H1 (cell line): ENCODE measurements around the gene SH2D2A. TPM values are rescaled to one million over a fixed set of nuclear protein-coding genes. Genes with fewer than 3 reads are reported as not detected.

Experiments
- CTCF ChIA-PET: fragments of 300-600 bp; sonication (Branson Sonifier 250); formaldehyde crosslinking; loops from one replicate; lab custom pipeline; 2021; ENCODE audit not compliant: partially characterized antibody; lab: Charles Lee
- POLR2A ChIA-PET: fragments of 300-600 bp; sonication (Branson Sonifier 250); formaldehyde crosslinking; loops from one replicate; lab custom pipeline; 2021; ENCODE audit warnings: inconsistent platforms; ENCODE audit not compliant: partially characterized antibody; lab: Charles Lee
- DNase-seq, 2 experiments: peaks; one replicate each; pipeline versions ENCODE4 v3.0.0 to v3.0.0-alpha.2; 2010 to 2022; ENCODE audit warnings: low spot score in 2 of 2, low read depth in 1 of 2, mixed read lengths in 1 of 2
- FAIRE-seq: peaks from 2 replicates; lab custom pipeline; 2011; peaks lifted over from hg19 to GRCh38; lab: Jason Lieb, UNC
- H2AFZ ChIP-seq: 2 replicates; pipeline ENCODE4 v1.8.1; 2012; ENCODE audit warnings: low read length, inconsistent platforms
- H2AK5ac ChIP-seq: 2 replicates; pipeline ENCODE4 v1.6.1; 2013; ENCODE audit warnings: low read depth, low read length
- H2BK120ac ChIP-seq: replicated peaks from 2 replicates; pipeline ENCODE3; 2013; ENCODE audit warnings: low read depth, low read length, inconsistent platforms
- H2BK12ac ChIP-seq: 2 replicates; pipeline ENCODE4 v1.6.1; 2013; ENCODE audit warnings: low read depth, low read length
- H2BK15ac ChIP-seq: 2 replicates; pipeline ENCODE4 v1.6.1; 2013; ENCODE audit warnings: low read length
- H2BK20ac ChIP-seq: 2 replicates; pipeline ENCODE4 v1.6.1; 2013; ENCODE audit warnings: low read length
- H2BK5ac ChIP-seq: 2 replicates; pipeline ENCODE4 v1.6.1; 2013; ENCODE audit warnings: low read depth, low read length
- H3K14ac ChIP-seq: 2 replicates; pipeline ENCODE4 v1.6.1; 2013; ENCODE audit warnings: inconsistent platforms; ENCODE audit not compliant: insufficient read length
- H3K18ac ChIP-seq: 2 replicates; pipeline ENCODE4 v1.6.1; 2013; ENCODE audit warnings: low read length; ENCODE audit errors: extremely low read depth
- H3K23ac ChIP-seq: 2 replicates; pipeline ENCODE4 v1.6.1; 2013; ENCODE audit warnings: inconsistent platforms; ENCODE audit not compliant: insufficient read length
- H3K23me2 ChIP-seq: 2 replicates; pipeline ENCODE4 v1.6.1; 2013; ENCODE audit warnings: low read depth, low read length
- H3K27ac ChIP-seq: 2 replicates; pipeline ENCODE4 v1.6.1; 2011; ENCODE audit warnings: low read depth, low read length, inconsistent platforms
- H3K27me3 ChIP-seq, 4 experiments: replicated peaks in 1 of 4; 1 replicate in 1 of 4; 2 replicates in 3 of 4; pipeline versions ENCODE4 v1.6.1 to v1.8.1; 2011 to 2013; ENCODE audit warnings: low read length in 3 of 4, mild to moderate bottlenecking in 3 of 4, inconsistent platforms in 2 of 4, mixed read lengths in 2 of 4, moderate library complexity in 1 of 4; ENCODE audit not compliant: control insufficient read depth in 3 of 4, insufficient read depth in 3 of 4; ENCODE audit errors: extremely low read depth in 1 of 4
- H3K36me3 ChIP-seq, 4 experiments: 2 replicates each; pipeline versions ENCODE4 v1.6.1 to v1.8.1; 2011 to 2013; ENCODE audit warnings: mild to moderate bottlenecking in 4 of 4, low read length in 3 of 4, moderate library complexity in 2 of 4, control low read depth in 1 of 4, inconsistent platforms in 1 of 4; ENCODE audit not compliant: insufficient read depth in 4 of 4, control insufficient read depth in 2 of 4
- H3K4ac ChIP-seq: replicated peaks from 2 replicates; pipeline ENCODE3; 2013; ENCODE audit warnings: low read length, low read depth, mixed read lengths, inconsistent platforms; ENCODE audit not compliant: insufficient read length
- H3K4me1 ChIP-seq, 4 experiments: replicated peaks in 1 of 4; 1 replicate in 1 of 4; 2 replicates in 3 of 4; pipeline versions ENCODE4 v1.6.1 to v1.8.1; 2011 to 2013; ENCODE audit warnings: low read length in 3 of 4, inconsistent platforms in 2 of 4, mixed read lengths in 1 of 4; ENCODE audit not compliant: insufficient read depth in 4 of 4, control insufficient read depth in 3 of 4
- H3K4me2 ChIP-seq, 2 experiments: 2 replicates each; pipeline versions ENCODE4 v1.6.1 to v1.8.1; 2011 to 2013; ENCODE audit warnings: low read depth in 2 of 2, low read length in 2 of 2, control low read depth in 1 of 2, inconsistent platforms in 1 of 2, mild to moderate bottlenecking in 1 of 2; ENCODE audit not compliant: insufficient read depth in 1 of 2
- H3K4me3 ChIP-seq, 4 experiments: fragments of 200-600, 300-600 bp in 1 of 4; sonication (generic), shearing (Covaris generic), sonication (Bioruptor Twin) in 1 of 4; 2 replicates each; pipeline versions ENCODE4 v1.5.1 to v1.8.1; 2011 to 2016; ENCODE audit warnings: low read length in 4 of 4, low read depth in 3 of 4, control low read depth in 2 of 4, inconsistent platforms in 2 of 4, mild to moderate bottlenecking in 2 of 4, mixed read lengths in 1 of 4, moderate library complexity in 1 of 4; ENCODE audit not compliant: insufficient read depth in 2 of 4; ENCODE audit errors: extremely low read depth in 1 of 4
- H3K56ac ChIP-seq: replicated peaks from 2 replicates; pipeline ENCODE3; 2013; ENCODE audit warnings: low read depth, mild to moderate bottlenecking, mixed read lengths, low read length, inconsistent platforms; ENCODE audit not compliant: insufficient read length
- H3K79me1 ChIP-seq: 2 replicates; pipeline ENCODE4 v1.6.1; 2013; ENCODE audit warnings: low read depth, low read length, control low read depth
- H3K79me2 ChIP-seq, 2 experiments: 2 replicates each; pipeline versions ENCODE4 v1.6.1 to v1.8.1; 2012 to 2013; ENCODE audit warnings: low read length in 2 of 2, mild to moderate bottlenecking in 2 of 2, inconsistent platforms in 1 of 2; ENCODE audit not compliant: insufficient read depth in 2 of 2, control insufficient read depth in 1 of 2
- H3K9ac ChIP-seq, 4 experiments: replicated peaks in 1 of 4; 1 replicate in 1 of 4; 2 replicates in 3 of 4; pipeline versions ENCODE4 v1.6.1 to v1.8.1; 2011 to 2013; ENCODE audit warnings: low read depth in 3 of 4, low read length in 3 of 4, control low read depth in 2 of 4, mild to moderate bottlenecking in 2 of 4, moderate library complexity in 2 of 4, inconsistent platforms in 1 of 4; ENCODE audit errors: extremely low read depth in 1 of 4
- H3K9me3 ChIP-seq, 2 experiments: 2 replicates each; pipeline versions ENCODE4 v1.6.1 to v1.8.1; 2012 to 2013; ENCODE audit warnings: mild to moderate bottlenecking in 2 of 2, moderate library complexity in 2 of 2, control low read depth in 1 of 2, inconsistent platforms in 1 of 2, low read depth in 1 of 2, low read length in 1 of 2, mixed read lengths in 1 of 2; ENCODE audit not compliant: insufficient read depth in 2 of 2
- H4K20me1 ChIP-seq, 2 experiments: replicated peaks in 1 of 2; 2 replicates each; pipeline versions ENCODE3 to v1.8.1; 2011 to 2013; ENCODE audit warnings: inconsistent platforms in 2 of 2, low read length in 2 of 2, mild to moderate bottlenecking in 1 of 2; ENCODE audit not compliant: insufficient read depth in 2 of 2, control insufficient read depth in 1 of 2
- H4K5ac ChIP-seq: 2 replicates; pipeline ENCODE4 v1.6.1; 2013; ENCODE audit warnings: low read length, low read depth, mixed read lengths, inconsistent platforms; ENCODE audit not compliant: insufficient read length
- H4K8ac ChIP-seq: 2 replicates; pipeline ENCODE4 v1.8.0; 2013; ENCODE audit warnings: mild to moderate bottlenecking, moderate library complexity, low read length, inconsistent platforms; ENCODE audit not compliant: insufficient read depth; ENCODE audit errors: extremely low read depth
- H4K91ac ChIP-seq: replicated peaks from 2 replicates; pipeline ENCODE3; 2013; ENCODE audit warnings: low read length, mixed read lengths, inconsistent platforms; ENCODE audit not compliant: insufficient read length
- ASH2L ChIP-seq: fragments of 200-600, 300-600 bp; sonication (generic); IDR thresholded peaks from one replicate; pipeline ENCODE4 v1.7.1; 2017; ENCODE audit warnings: low read length
- BACH1 ChIP-seq: IDR thresholded peaks from 2 replicates; pipeline ENCODE4 v1.6.1; 2012; ENCODE audit warnings: low read length, improper control_type of control experiment
- CEBPB ChIP-seq: IDR thresholded peaks from 2 replicates; pipeline ENCODE4 v1.6.1; 2012; ENCODE audit warnings: low read depth, low read length
- CTCF ChIP-seq, 3 experiments: IDR thresholded peaks; 1 replicate in 2 of 3; 2 replicates in 1 of 3; pipeline versions ENCODE4 v1.5.1 to v1.6.1; 2011; ENCODE audit warnings: low read length in 3 of 3, mild to moderate bottlenecking in 3 of 3, inconsistent platforms in 2 of 3, low read depth in 1 of 3, moderate library complexity in 1 of 3; ENCODE audit not compliant: insufficient read depth in 1 of 3; ENCODE audit errors: control extremely low read depth in 1 of 3
- HDAC2 ChIP-seq, 2 experiments: fragments of 300-600 bp in 1 of 2; sonication (generic) in 1 of 2; IDR thresholded peaks; 2 replicates each; pipeline ENCODE4 v1.6.1; 2011 to 2012; ENCODE audit warnings: low read depth in 2 of 2, low read length in 2 of 2, mild to moderate bottlenecking in 2 of 2, moderate library complexity in 2 of 2, borderline replicate concordance in 1 of 2, inconsistent platforms in 1 of 2
- JUN ChIP-seq: IDR thresholded peaks from 2 replicates; pipeline ENCODE4 v1.6.1; 2011; ENCODE audit warnings: low read depth, mild to moderate bottlenecking, improper control_type of control experiment, low read length
- MAFK ChIP-seq: IDR thresholded peaks from 2 replicates; pipeline ENCODE4 v1.6.1; 2012; ENCODE audit warnings: low read depth, mild to moderate bottlenecking, improper control_type of control experiment, low read length
- POLR2A ChIP-seq, 2 experiments: IDR thresholded peaks; 1 replicate in 1 of 2; 2 replicates in 1 of 2; pipeline ENCODE4 v1.6.1; 2011; ENCODE audit warnings: low read depth in 2 of 2, low read length in 2 of 2, mild to moderate bottlenecking in 2 of 2; ENCODE audit errors: control extremely low read depth in 1 of 2
- RXRA ChIP-seq: IDR thresholded peaks from 2 replicates; pipeline ENCODE4 v1.6.1; 2011; ENCODE audit warnings: low read depth, mild to moderate bottlenecking, low read length, moderate library complexity; ENCODE audit not compliant: insufficient read depth
- SUZ12 ChIP-seq: fragments of 200-600 bp; sonication (generic); IDR thresholded peaks from 2 replicates; pipeline ENCODE4 v1.6.1; 2012; ENCODE audit warnings: mild to moderate bottlenecking, inconsistent platforms, low read length, moderate library complexity, mixed read lengths
- ZNF274 ChIP-seq: IDR thresholded peaks from 2 replicates; pipeline ENCODE4 v1.7.0; 2012; ENCODE audit warnings: low read length, borderline replicate concordance; ENCODE audit errors: extremely low read depth
- WGBS, 2 experiments: shearing (Covaris generic) in 1 of 2; methylation state at CpG; one replicate each; pipeline versions ENCODE4 v1.1.6 to v1.1.7; 2013 to 2015; ENCODE audit warnings: low lambda C conversion rate in 2 of 2, mixed read lengths in 2 of 2, inconsistent platforms in 1 of 2, low coverage in 1 of 2, missing lambda C conversion rate in 1 of 2; ENCODE audit not compliant: insufficient replicate concordance in 2 of 2, insufficient coverage in 1 of 2, insufficient read length in 1 of 2; ENCODE audit errors: extremely low coverage in 1 of 2, missing lambda C conversion rate in 1 of 2; 5-methylcytosine and 5-hydroxymethylcytosine counted together
- polyA plus RNA-seq, 7 experiments: library from polyadenylated mRNA; depleted of rRNA in 3 of 7; stranded (reverse) in 5 of 7; unstranded in 2 of 7; fragments of >200 nt in 5 of 7; fragments of 200-250 nt in 2 of 7; gene quantifications; 1 replicate in 5 of 7; 2 replicates in 1 of 7; 4 replicates in 1 of 7; pipeline versions ENCODE4 v1.2.1 to v1.2.3, GENCODE V29; 2011 to 2013; ENCODE audit warnings: missing spikeins in 2 of 7, mixed read lengths in 2 of 7
- total RNA-seq: library from RNA; stranded (reverse); fragmentation: NEBNext Ultra II Directional; extraction: Animal tissue kit (Norgen Biotek cat#: 25700); gene quantifications from 2 replicates; pipeline ENCODE4 v1.2.1, GENCODE V29; 2021

SH2D2A gene
- total and polyA plus RNA-seq, 2 of the 8 experiments (the other 6 are each of a cell fraction or from before 2014, with no cell fraction given), result 3.3 to 7.9 TPM

DNA sequence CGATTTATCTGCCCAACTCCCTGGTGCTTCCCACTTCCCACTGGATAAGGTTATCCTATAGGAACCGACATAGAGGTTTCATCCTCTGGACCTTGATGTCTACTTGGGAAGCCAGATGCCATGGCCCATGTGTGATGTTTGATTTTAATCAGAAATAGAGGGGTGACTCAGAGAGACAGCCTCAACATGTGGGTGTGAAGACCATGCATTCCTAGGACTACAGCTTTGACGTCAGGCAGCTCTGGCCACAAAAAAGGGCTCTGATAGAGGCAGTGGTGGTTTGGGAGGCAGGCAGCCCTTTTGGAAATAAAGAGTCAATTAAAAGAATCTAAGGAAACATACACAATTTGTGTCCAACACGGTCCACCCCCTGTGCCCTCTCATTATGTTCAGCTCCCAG lies 5.2 kb upstream of the SH2D2A start:
- POLR2A ChIA-PET, result interaction anchor here (0.9 to 1.1 kb wide), 2 partner anchors 12 to 46 kb away, joined by 3 read pairs; no protein-coding TSS in a partner anchor
- H3K27me3 ChIP-seq, result peaks cover 1 to 5% (median 3%) of the 10 kb centered on the region in 4 experiments; a peak in 4 of 7 replicates
- no peak overlapping the region for H3K27ac ChIP-seq
- H2AFZ ChIP-seq, result no peak overlapping the region
- no peak overlapping the region for H3K4me3 ChIP-seq
- no peaks in the 10 kb centered on the region for H4K20me1 ChIP-seq
- no peak overlapping the region for H3K56ac ChIP-seq
- H3K36me3 ChIP-seq, result no peaks in the 10 kb centered on the region
- no peaks in the 10 kb centered on the region; the same call in 1 of the 2 replicates for H3K23me2 ChIP-seq
- H4K5ac ChIP-seq, result no peak overlapping the region
- no peak overlapping the region for H4K91ac ChIP-seq
- WGBS, 2 experiments, result 88% methylated on average over 3 of the region's 4 CpGs; no CpG with 5 or more reads in 1 of the 2 experiments
- no peak overlapping the region for H3K9ac ChIP-seq
- H3K14ac ChIP-seq, result no peak overlapping the region
- no peak overlapping the region for H3K18ac ChIP-seq
- no peak overlapping the region for H2BK20ac ChIP-seq
- no peaks in the 10 kb centered on the region for H3K79me1 ChIP-seq
- H2AK5ac ChIP-seq, result no peak overlapping the region
- H3K4ac ChIP-seq, result no peak overlapping the region
- no peak overlapping the region for H2BK120ac ChIP-seq
- H2BK5ac ChIP-seq, result no peak overlapping the region
- FAIRE-seq, result no peak
- H2BK15ac ChIP-seq, result no peak overlapping the region
- no peak for DNase-seq
- H4K8ac ChIP-seq, result no peak overlapping the region
- no peak overlapping the region for H2BK12ac ChIP-seq
- no peak overlapping the region for H3K23ac ChIP-seq
- no peaks in the 10 kb centered on the region for H3K4me1 ChIP-seq
- CTCF ChIA-PET, result interaction anchor here (0.8 to 22.0 kb wide), 14 partner anchors 8 to 93 kb away, joined by 3 to 491 read pairs (median 3); partner anchors contain the start of genes ISG20L2, METTL25B and SH2D2A
- H3K79me2 ChIP-seq, result no peaks in the 10 kb centered on the region
- no peak overlapping the region for H3K4me2 ChIP-seq
- no peaks in the 10 kb centered on the region for H3K9me3 ChIP-seq
- TF ChIP-seq RXRA (no peak), POLR2A (IDR thresholded peaks at IDR 0.05; ENCODE audit: control extremely low read depth in 1 of 2, low read depth in 2 of 2, low read length in 2 of 2) (no peak), ZNF274 (no peak), HDAC2 (IDR thresholded peaks at IDR 0.05; ENCODE audit: borderline replicate concordance in 1 of 2, low read depth in 2 of 2, low read length in 2 of 2) (no peak), ASH2L (no peak), CTCF (IDR thresholded peaks at IDR 0.05; ENCODE audit: control extremely low read depth in 1 of 3, insufficient read depth in 1 of 3, low read depth in 1 of 3, low read length in 3 of 3) (no peak), SUZ12 (no peak), MAFK (no peak), CEBPB (no peak), JUN (no peak), BACH1 (no peak)
